ENCODE data around the gene ADAM23. TPM values are rescaled to one million over a fixed set of nuclear protein-coding genes. Genes with fewer than 3 reads are reported as not detected.

Gene ADAM23
- total and polyA plus RNA-seq, 2 of the 13 experiments (the other 11 are each of a cell fraction or from before 2014, with no cell fraction given): 0.04 TPM; not detected in 1

DNA sequence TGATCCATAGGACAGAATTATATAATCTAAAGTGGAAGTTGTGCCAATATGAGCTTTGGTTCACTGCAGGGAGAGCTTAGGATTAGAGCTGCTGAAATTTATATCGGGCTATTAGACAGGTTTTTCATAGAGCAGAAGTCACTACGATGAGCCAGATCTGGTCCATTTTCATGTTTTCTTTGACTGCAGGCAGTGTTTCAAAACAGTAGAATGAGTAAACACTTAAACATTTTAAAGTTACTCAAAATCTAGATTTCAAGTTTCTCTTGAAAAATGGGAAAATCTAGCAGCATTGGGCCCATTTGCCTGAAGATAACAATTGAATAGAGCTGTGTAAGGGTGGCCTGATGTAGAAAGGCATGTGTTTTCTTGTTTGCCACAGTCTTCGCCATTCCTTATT is 14.5 kb upstream of the ADAM23 start:
- no peak for FAIRE-seq
- Histone ChIP-seq H3K4me1 (ENCODE audit: insufficient read depth, low read length) (no peaks in the 10 kb centered on the region), H3K4me3 (replicated peaks in 1 of 3; ENCODE audit: insufficient read depth in 1 of 3, low read depth in 2 of 3, low read length in 3 of 3) (no peak overlapping the region), H3K9me3 (ENCODE audit: low read length) (no peaks in the 10 kb centered on the region), H3K36me3 (replicated peaks in 1 of 2; ENCODE audit: control insufficient read depth in 1 of 2, insufficient read depth in 2 of 2, low read length in 2 of 2) (no peaks in the 10 kb centered on the region), H3K79me2 (ENCODE audit: insufficient read depth, low read length) (no peaks in the 10 kb centered on the region), H3K9ac (ENCODE audit: insufficient read depth, low read depth, low read length) (no peak overlapping the region), H3K27ac (ENCODE audit: extremely low read length, insufficient read depth, low read length) (no peak overlapping the region), H3K27me3 (ENCODE audit: control insufficient read depth in 1 of 2, insufficient read depth in 2 of 2, low read length in 2 of 2) (no peaks in the 10 kb centered on the region; a peak in 1 of 5 replicates), H3K4me2 (ENCODE audit: low read depth, low read length) (no peak overlapping the region), H2AFZ (ENCODE audit: low read length) (no peak overlapping the region), H4K20me1 (ENCODE audit: insufficient read depth, low read length) (no peaks in the 10 kb centered on the region)
- no peak for DNase-seq (ENCODE audit: low spot score)
- no TSS peak for BruUV-seq (replicated peaks)
- no peak for ATAC-seq
- intact Hi-C loops (cut with micrococcal nuclease; ENCODE audit: unreplicated experiment) (no loop called here), in situ Hi-C loops (cut with HindIII; ENCODE audit: extremely low pct_ligation_motif_present, low pct_unique_long_range_greater_than_20kb) (no loop called here)
- 17% methylated on average over 3 of the region's 3 CpGs for WGBS (ENCODE audit: low lambda C conversion rate)
- TF ChIP-seq ATF7-NPFF (CRISPR knock-in tag; IDR thresholded peaks at IDR 0.05; ENCODE audit: low read depth): no peak
- no peak for TF ChIP-seq PCBP1 (IDR thresholded peaks at IDR 0.05; ENCODE audit: borderline replicate concordance, low read depth, low read length)
- TF ChIP-seq ZNF557 (CRISPR knock-in tag; IDR thresholded peaks at IDR 0.05): no peak
- TF ChIP-seq ZNF317 (CRISPR knock-in tag; IDR thresholded peaks at IDR 0.05): no peak
- no peak for TF ChIP-seq RFX5 (IDR thresholded peaks at IDR 0.05; ENCODE audit: low read depth, low read length)
- TF ChIP-seq, protein P1, sequence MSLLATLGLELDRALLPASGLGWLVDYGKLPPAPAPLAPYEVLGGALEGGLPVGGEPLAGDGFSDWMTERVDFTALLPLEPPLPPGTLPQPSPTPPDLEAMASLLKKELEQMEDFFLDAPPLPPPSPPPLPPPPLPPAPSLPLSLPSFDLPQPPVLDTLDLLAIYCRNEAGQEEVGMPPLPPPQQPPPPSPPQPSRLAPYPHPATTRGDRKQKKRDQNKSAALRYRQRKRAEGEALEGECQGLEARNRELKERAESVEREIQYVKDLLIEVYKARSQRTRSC (CRISPR knock-in tag; IDR thresholded peaks at IDR 0.05; ENCODE audit: low read depth): no peak
- no peak for TF ChIP-seq ZKSCAN5 (CRISPR knock-in tag; IDR thresholded peaks at IDR 0.05)
- no peak for TF ChIP-seq ZKSCAN8 (CRISPR knock-in tag; IDR thresholded peaks at IDR 0.05; ENCODE audit: borderline replicate concordance)
- TF ChIP-seq, protein P2, sequence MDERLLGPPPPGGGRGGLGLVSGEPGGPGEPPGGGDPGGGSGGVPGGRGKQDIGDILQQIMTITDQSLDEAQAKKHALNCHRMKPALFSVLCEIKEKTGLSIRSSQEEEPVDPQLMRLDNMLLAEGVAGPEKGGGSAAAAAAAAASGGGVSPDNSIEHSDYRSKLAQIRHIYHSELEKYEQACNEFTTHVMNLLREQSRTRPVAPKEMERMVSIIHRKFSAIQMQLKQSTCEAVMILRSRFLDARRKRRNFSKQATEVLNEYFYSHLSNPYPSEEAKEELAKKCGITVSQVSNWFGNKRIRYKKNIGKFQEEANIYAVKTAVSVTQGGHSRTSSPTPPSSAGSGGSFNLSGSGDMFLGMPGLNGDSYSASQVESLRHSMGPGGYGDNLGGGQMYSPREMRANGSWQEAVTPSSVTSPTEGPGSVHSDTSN (CRISPR knock-in tag; IDR thresholded peaks at IDR 0.05): no peak
- TF ChIP-seq PAX8 (CRISPR knock-in tag; IDR thresholded peaks at IDR 0.05; ENCODE audit: borderline replicate concordance): no peak
- TF ChIP-seq NFYB (CRISPR knock-in tag; IDR thresholded peaks at IDR 0.05): no peak
- no peak for TF ChIP-seq ZBTB4 (CRISPR knock-in tag; IDR thresholded peaks at IDR 0.05; ENCODE audit: borderline replicate concordance)
- TF ChIP-seq CERS6 (CRISPR knock-in tag; IDR thresholded peaks at IDR 0.05): no peak
- TF ChIP-seq SSRP1 (CRISPR knock-in tag; IDR thresholded peaks at IDR 0.05): no peak
- TF ChIP-seq ISX (CRISPR knock-in tag; conservative IDR thresholded peaks at IDR 0.05): no peak
- no peak for TF ChIP-seq ZNF292 (CRISPR knock-in tag; IDR thresholded peaks at IDR 0.05; ENCODE audit: borderline replicate concordance, low read depth)
- no peak for TF ChIP-seq POGZ (CRISPR knock-in tag; IDR thresholded peaks at IDR 0.05)
- POLR2A ChIA-PET: no interaction called here
- CTCF ChIA-PET (ENCODE audit: low intra/inter-chr PET ratio, low total read pairs): no interaction called here

All from HepG2 (cell line).